Mucosa of rectum (tissue), 2 donors: Measurements from ENCODE around the gene TUBGCP6.

Experiments
- H3K27ac ChIP-seq, 2 donors: one replicate each; pipeline ENCODE4 v1.7.0; 2013; ENCODE audit warnings: inconsistent platforms in 2 of 2, low read depth in 2 of 2, low read length in 2 of 2
- H3K27me3 ChIP-seq, 2 donors: one replicate each; pipeline ENCODE4 v1.7.0; 2013; ENCODE audit warnings: low read length in 2 of 2; ENCODE audit not compliant: control insufficient read depth in 2 of 2, insufficient read depth in 2 of 2
- H3K36me3 ChIP-seq, 2 donors: one replicate each; pipeline ENCODE4 v1.7.0; 2013; ENCODE audit warnings: low read length in 2 of 2; ENCODE audit not compliant: control insufficient read depth in 2 of 2, insufficient read depth in 2 of 2
- H3K4me1 ChIP-seq, 2 donors: one replicate each; pipeline ENCODE4 v1.7.0; 2013; ENCODE audit warnings: low read length in 2 of 2, mild to moderate bottlenecking in 1 of 2; ENCODE audit not compliant: control insufficient read depth in 2 of 2, insufficient read depth in 2 of 2
- H3K4me3 ChIP-seq, 2 donors: one replicate each; pipeline ENCODE4 v1.7.0; 2013; ENCODE audit warnings: low read length in 2 of 2
- H3K9ac ChIP-seq, 2 donors: one replicate each; pipeline ENCODE4 v1.7.0; 2013; ENCODE audit warnings: low read length in 2 of 2, low read depth in 1 of 2, mild to moderate bottlenecking in 1 of 2
- H3K9me3 ChIP-seq, 2 donors: one replicate each; pipeline ENCODE4 v1.7.0; 2013; ENCODE audit warnings: low read length in 2 of 2; ENCODE audit not compliant: control insufficient read depth in 2 of 2
- donor health status: healthy.
- donor health status: Normal muscosa, but diverticular disease.

TUBGCP6 gene

GRCh38 chr22:50272044-50272802 is 27.4 kb upstream of the TUBGCP6 start:
- H3K4me1 ChIP-seq, result peaks cover 18 to 19% of the 10 kb centered on the region in 2 donors
- H3K9ac ChIP-seq, result no peak overlapping the region
- H3K27ac ChIP-seq, result no peak overlapping the region
- no peak overlapping the region for H3K4me3 ChIP-seq
- peaks cover 12 to 16% of the 10 kb centered on the region in 2 donors for H3K36me3 ChIP-seq
- no peaks in the 10 kb centered on the region for H3K9me3 ChIP-seq
- H3K27me3 ChIP-seq, result peaks cover 0 to 6% of the 10 kb centered on the region in 2 donors

DNA sequence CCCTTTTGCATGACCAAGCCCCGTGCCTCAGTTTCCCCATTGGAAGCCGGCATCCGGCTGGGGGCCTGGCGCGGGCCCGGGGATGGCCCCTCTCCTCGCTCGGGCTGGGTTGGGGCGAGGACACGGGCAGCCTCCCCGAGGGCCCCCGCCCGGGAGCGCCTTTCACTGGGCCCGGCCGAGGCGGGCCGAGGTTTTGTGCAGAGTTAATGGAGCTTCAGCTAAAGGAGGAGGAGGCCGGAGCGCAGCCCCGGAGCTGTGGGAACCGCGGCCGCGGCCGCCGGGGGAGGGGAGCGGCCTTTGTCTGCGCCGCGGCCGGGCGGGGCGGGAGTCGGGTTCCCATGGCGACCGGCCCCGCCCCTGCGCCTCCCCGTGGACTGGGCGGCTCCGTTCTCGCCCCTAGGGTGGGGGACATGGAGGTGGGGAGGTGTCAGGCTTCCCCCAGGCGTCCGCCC is 26.7 kb upstream of the TUBGCP6 start:
- Histone ChIP-seq H3K36me3 (peaks cover 10 to 13% of the 10 kb centered on the region in 2 donors), H3K27ac (no peak overlapping the region), H3K27me3 (peaks cover 4 to 6% of the 10 kb centered on the region in 2 donors), H3K9ac (no peak overlapping the region), H3K9me3 (no peaks in the 10 kb centered on the region), H3K4me3 (peak overlapping the region; percentile 13 to 35), H3K4me1 (peaks cover 18 to 19% of the 10 kb centered on the region in 2 donors)

- H3K36me3 ChIP-seq, result peaks cover 8 to 9% of the 10 kb centered on the region in 2 donors
- H3K4me1 ChIP-seq, result peaks cover 18 to 19% of the 10 kb centered on the region in 2 donors
- no peaks in the 10 kb centered on the region for H3K9me3 ChIP-seq
- peak overlapping the region in 1 of 2 donors; percentile 9 for H3K27ac ChIP-seq
- H3K4me3 ChIP-seq, result peak overlapping the region; percentile 35 to 60
- peak overlapping the region in 1 of 2 donors; percentile 26 for H3K9ac ChIP-seq
- peaks cover 4 to 6% of the 10 kb centered on the region in 2 donors for H3K27me3 ChIP-seq
Observed at GRCh38 chr22:50270666-50271394, 26.0 kb upstream of the TUBGCP6 start.

DNA sequence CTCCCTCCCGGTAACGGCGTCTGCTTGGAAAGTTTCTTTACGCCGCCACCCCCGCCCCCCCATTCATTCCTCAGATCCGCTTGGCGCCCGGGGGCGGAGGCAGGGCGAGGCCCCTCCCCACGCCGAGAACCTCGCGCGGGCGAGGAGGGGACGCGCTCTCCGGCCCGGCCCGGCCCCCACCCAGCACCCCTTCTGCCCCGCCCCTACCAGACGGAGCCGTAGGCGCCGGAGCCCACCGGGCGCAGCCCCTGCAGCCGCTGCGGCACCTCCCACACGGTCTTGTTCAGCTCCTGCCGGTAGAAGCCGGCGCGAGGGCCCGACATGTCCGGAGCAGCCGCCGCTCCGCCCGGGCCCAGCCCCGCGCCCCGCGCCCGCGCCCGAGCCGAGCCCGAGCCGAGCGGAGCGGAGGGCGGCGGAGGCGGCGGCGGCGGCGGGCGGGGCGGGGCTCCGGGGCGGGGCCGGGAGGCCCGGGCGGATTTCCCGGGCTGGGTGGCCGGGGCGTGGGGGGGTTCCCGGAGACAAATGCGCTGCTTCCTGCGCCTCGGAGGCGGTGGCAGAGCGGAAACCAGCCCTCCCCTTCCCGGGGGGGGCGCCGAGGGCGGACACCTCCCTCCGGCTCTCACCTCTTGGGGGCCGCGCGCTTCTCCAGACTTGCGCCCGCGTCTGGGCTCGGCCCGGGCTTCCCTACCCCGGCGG is 25.3 kb upstream of the TUBGCP6 start, which contains the start of gene MAPK11:
Gene MAPK11, minus strand, starts transcription at position 411 of the 696 bp plus-strand sequence. Its CDS starts 88 bp downstream, at position 323.
- peak within 1 kb of the TSS in 1 of 2 donors; percentile 26 for H3K9ac ChIP-seq
- H3K9me3 ChIP-seq, result no peaks in the 10 kb centered on the region
- H3K4me1 ChIP-seq, result peaks cover 18 to 19% of the 10 kb centered on the region in 2 donors
- H3K36me3 ChIP-seq, result peaks cover 2 to 5% of the 10 kb centered on the region in 2 donors
- H3K4me3 ChIP-seq, result peak within 1 kb of the TSS; percentile 35 to 60
- H3K27ac ChIP-seq, result peak within 1 kb of the TSS in 1 of 2 donors; percentile 9
- peaks cover 4 to 6% of the 10 kb centered on the region in 2 donors for H3K27me3 ChIP-seq

GRCh38 chr22:50269573-50269969 is 24.7 kb upstream of the TUBGCP6 start:
- H3K9ac ChIP-seq, result no peak overlapping the region
- H3K36me3 ChIP-seq, result peaks cover 0 to 4% of the 10 kb centered on the region in 2 donors
- no peak overlapping the region for H3K27ac ChIP-seq
- peaks cover 18 to 19% of the 10 kb centered on the region in 2 donors for H3K4me1 ChIP-seq
- no peaks in the 10 kb centered on the region for H3K9me3 ChIP-seq
- H3K4me3 ChIP-seq, result peak overlapping the region in 1 of 2 donors; percentile 35
- H3K27me3 ChIP-seq, result peaks cover 4 to 6% of the 10 kb centered on the region in 2 donors

DNA sequence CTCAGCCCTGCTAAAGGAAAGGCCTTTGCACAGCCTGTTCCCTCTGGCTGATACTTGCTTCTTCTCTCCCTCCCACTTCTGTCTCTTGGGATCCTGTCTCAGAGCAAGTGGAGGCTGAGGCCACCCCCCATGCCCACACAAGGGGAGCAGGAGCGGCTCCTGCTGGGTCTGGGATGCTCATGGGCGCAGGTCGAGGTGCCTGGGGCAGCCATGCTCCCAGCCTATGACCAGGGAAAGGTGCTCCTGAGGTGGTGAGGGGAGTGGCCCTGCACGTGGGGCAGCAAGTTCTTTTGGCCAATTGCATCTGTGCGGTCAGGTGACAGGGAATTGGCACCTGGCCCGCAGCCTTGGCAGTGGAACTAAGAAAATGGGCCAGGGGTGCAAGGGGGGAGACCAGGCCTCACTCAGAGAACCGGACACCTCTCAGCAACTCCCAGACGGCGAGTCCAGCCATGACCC is 23.9 kb upstream of the TUBGCP6 start:
- Histone ChIP-seq H3K4me3 (no peak overlapping the region), H3K27ac (no peak overlapping the region), H3K36me3 (no peaks in the 10 kb centered on the region), H3K27me3 (peaks cover 4 to 6% of the 10 kb centered on the region in 2 donors), H3K9me3 (no peaks in the 10 kb centered on the region), H3K4me1 (peaks cover 18 to 19% of the 10 kb centered on the region in 2 donors), H3K9ac (no peak overlapping the region)

GRCh38 chr22:50267591-50268390 is 23.0 kb upstream of the TUBGCP6 start:
- Histone ChIP-seq H3K27ac (no peak overlapping the region), H3K9me3 (no peaks in the 10 kb centered on the region), H3K4me1 (peaks cover 18 to 19% of the 10 kb centered on the region in 2 donors), H3K4me3 (no peak overlapping the region), H3K9ac (no peak overlapping the region), H3K27me3 (peaks cover 8 to 9% of the 10 kb centered on the region in 2 donors), H3K36me3 (no peaks in the 10 kb centered on the region)

DNA sequence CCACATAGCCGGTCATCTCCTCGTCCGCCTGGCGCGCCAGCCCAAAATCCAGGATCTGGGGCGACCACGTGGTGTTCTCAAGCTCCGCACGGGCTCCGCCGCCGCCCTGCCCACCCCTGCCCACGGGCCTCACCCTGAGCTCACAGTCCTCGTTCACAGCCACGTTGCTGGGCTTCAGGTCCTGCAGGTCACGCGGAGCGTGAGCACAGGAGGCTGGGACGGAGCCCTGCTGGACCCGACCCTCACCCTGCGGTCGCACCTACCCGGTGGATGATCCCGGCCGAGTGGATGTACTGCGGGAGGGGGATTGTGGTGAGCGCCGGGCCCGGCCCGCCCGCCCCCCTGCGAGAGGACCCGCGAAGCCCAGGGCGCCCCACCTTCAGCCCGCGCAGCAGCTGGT is 22.2 kb upstream of the TUBGCP6 start:
- Histone ChIP-seq H3K27ac (no peak overlapping the region), H3K9me3 (no peaks in the 10 kb centered on the region), H3K36me3 (no peaks in the 10 kb centered on the region), H3K4me3 (no peak overlapping the region), H3K27me3 (peaks cover 8 to 13% of the 10 kb centered on the region in 2 donors), H3K4me1 (peaks cover 16 to 18% of the 10 kb centered on the region in 2 donors), H3K9ac (no peak overlapping the region)

DNA sequence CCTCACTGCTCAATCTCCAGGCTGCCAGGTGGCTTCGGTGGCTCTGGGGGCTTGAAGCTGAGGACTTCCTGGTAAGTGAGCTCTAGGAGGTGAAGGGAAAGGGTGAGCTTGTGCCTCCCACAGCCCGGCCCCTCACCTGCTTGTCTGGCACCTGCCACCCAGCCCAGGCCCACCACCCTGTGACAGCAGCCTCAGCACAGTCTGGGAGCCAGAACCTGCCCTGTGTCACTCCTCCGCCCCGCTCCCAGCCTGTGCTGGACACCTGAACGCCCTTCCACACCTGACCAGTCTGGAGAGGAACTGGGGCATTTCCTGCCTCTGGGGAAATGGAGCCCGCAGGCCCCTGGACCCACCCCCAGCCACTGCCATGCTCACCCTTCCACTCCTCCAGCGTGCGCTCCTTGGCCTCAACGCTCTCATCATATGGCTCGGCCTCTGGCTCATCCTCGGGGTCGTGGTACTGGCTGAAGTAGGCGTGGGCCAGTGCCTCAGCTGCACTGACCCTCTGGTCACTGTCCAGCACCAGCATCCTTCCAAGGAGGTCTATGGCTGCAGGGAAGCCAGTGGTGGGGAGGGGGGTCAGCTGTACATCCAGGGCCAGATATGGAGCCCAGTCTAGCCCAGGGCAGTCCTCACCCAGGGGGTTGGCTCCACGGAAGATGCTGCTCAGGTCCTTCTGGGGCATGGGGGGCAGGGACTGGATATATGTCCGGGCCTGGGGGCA is 20.3 kb upstream of the TUBGCP6 start:
- Histone ChIP-seq H3K4me3 (no peak overlapping the region), H3K36me3 (no peaks in the 10 kb centered on the region), H3K9ac (no peak overlapping the region), H3K4me1 (peaks cover 0 to 5% of the 10 kb centered on the region in 2 donors), H3K27me3 (peaks cover 8 to 18% of the 10 kb centered on the region in 2 donors), H3K27ac (no peak overlapping the region), H3K9me3 (no peaks in the 10 kb centered on the region)
